GM12892 (cell line): Measurements from ENCODE around the gene CFAP47.
"Not testable (repeated sequence)": the region's sequence is repeated elsewhere in the genome, so short reads cannot be mapped to it uniquely, and the experiment has no call there.

Source experiments
- POLR2A ChIP-seq: IDR thresholded peaks from 2 replicates; pipeline ENCODE4 v1.6.1; 2011; ENCODE audit warnings: low read depth, low read length, control low read depth
- POLR2AphosphoS5 ChIP-seq: IDR thresholded peaks from 2 replicates; pipeline ENCODE4 v1.6.1; 2011; ENCODE audit warnings: low read depth, low read length, control low read depth
- TAF1 ChIP-seq: IDR thresholded peaks from 2 replicates; pipeline ENCODE4 v1.6.1; 2011; ENCODE audit warnings: low read depth, mild to moderate bottlenecking, control low read depth, low read length, borderline replicate concordance

- not testable (repeated sequence) for TF ChIP-seq POLR2A, POLR2AphosphoS5, TAF1
Observed at GRCh38 chrX:36088939-36089338, 169.4 kb downstream of the CFAP47 start.
